ENCODE data around the gene PTRH1. TPM values are rescaled to one million over a fixed set of nuclear protein-coding genes. Genes with fewer than 3 reads are reported as not detected.

Gene PTRH1
- total and polyA plus RNA-seq, 2 of the 13 experiments (the other 11 are each of a cell fraction or from before 2014, with no cell fraction given): 4.0 to 10.4 TPM

DNA sequence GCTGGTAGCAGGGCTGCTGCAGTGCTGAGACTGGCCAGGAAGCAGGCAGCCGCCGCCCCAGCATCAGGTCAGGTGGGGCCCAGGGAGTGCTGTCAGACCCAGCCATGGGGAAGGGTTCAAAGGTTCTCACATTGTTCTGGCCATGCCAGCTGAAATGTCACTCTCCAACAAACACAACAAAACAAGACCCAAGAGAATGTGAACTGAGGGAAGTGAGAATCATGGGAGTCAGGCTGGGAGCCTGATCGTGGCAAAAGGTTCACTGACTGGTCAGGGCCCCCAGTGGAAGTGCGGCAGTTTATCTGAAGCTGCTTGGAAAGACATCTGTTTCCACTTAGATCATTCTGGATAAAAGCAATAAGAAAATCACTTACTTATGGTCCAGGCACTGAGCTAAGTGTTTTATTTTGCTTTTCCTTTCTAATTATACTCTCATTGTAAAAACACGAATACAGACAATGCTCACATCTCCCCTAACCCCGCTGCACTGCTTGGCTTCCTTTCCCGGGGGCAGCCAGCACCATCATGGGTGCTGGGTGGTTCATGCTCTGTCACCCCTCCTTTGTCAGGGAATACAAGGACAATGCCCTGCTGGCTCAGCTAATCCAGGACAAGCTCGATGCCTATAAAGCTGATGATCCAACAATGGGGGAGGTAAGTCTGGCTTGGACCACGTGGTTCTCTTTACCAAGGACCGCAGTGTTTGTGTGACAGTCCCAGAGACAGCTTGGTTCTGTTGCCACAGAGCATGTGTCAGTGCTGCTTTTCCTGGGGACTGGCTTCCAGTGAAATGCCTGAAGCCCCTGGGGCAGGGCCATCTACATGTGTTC is 50.6 kb downstream of the PTRH1 start (continued):
- TF ChIP-seq ZNF557 (CRISPR knock-in tag; IDR thresholded peaks at IDR 0.05) (no peak), MYNN (CRISPR knock-in tag; IDR thresholded peaks at IDR 0.05; ENCODE audit: low read depth) (no peak), HMGA1 (CRISPR knock-in tag; conservative IDR thresholded peaks at IDR 0.05) (no peak), NR2F6 (IDR thresholded peaks at IDR 0.05) (no peak), NR2F6 (CRISPR knock-in tag; IDR thresholded peaks at IDR 0.05) (peak; percentile 74), SSRP1 (CRISPR knock-in tag; IDR thresholded peaks at IDR 0.05) (no peak), TMF1 (CRISPR knock-in tag; IDR thresholded peaks at IDR 0.05; ENCODE audit: low read depth) (no peak), ZNF761 (CRISPR knock-in tag; conservative IDR thresholded peaks at IDR 0.05) (no peak), NCOA5 (CRISPR knock-in tag; IDR thresholded peaks at IDR 0.05) (no peak), ZFP90 (CRISPR knock-in tag; IDR thresholded peaks at IDR 0.05; ENCODE audit: borderline replicate concordance) (no peak), MZF1 (CRISPR knock-in tag; IDR thresholded peaks at IDR 0.05; ENCODE audit: borderline replicate concordance) (no peak), JDP2 (CRISPR knock-in tag; IDR thresholded peaks at IDR 0.05; ENCODE audit: borderline replicate concordance) (no peak), DR1 (CRISPR knock-in tag; IDR thresholded peaks at IDR 0.05) (no peak), PTBP1 (IDR thresholded peaks at IDR 0.05; ENCODE audit: low read depth, low read length, poor library complexity, severe bottlenecking) (no peak), KLF16 (CRISPR knock-in tag; IDR thresholded peaks at IDR 0.05) (no peak), SRSF1 (optimal IDR thresholded peaks at IDR 0.05; ENCODE audit: low read depth, low read length) (no peak), ZFP36L2 (CRISPR knock-in tag; IDR thresholded peaks at IDR 0.05) (no peak), IKZF1 (IDR thresholded peaks at IDR 0.05) (no peak), CENPT (CRISPR knock-in tag; IDR thresholded peaks at IDR 0.05; ENCODE audit: low read depth) (no peak)
- TF ChIP-seq, protein P1, sequence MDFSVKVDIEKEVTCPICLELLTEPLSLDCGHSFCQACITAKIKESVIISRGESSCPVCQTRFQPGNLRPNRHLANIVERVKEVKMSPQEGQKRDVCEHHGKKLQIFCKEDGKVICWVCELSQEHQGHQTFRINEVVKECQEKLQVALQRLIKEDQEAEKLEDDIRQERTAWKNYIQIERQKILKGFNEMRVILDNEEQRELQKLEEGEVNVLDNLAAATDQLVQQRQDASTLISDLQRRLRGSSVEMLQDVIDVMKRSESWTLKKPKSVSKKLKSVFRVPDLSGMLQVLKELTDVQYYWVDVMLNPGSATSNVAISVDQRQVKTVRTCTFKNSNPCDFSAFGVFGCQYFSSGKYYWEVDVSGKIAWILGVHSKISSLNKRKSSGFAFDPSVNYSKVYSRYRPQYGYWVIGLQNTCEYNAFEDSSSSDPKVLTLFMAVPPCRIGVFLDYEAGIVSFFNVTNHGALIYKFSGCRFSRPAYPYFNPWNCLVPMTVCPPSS (IDR thresholded peaks at IDR 0.05): no peak
- TF ChIP-seq, protein P2, sequence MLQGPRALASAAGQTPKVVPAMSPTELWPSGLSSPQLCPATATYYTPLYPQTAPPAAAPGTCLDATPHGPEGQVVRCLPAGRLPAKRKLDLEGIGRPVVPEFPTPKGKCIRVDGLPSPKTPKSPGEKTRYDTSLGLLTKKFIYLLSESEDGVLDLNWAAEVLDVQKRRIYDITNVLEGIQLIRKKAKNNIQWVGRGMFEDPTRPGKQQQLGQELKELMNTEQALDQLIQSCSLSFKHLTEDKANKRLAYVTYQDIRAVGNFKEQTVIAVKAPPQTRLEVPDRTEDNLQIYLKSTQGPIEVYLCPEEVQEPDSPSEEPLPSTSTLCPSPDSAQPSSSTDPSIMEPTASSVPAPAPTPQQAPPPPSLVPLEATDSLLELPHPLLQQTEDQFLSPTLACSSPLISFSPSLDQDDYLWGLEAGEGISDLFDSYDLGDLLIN (CRISPR knock-in tag; IDR thresholded peaks at IDR 0.05; ENCODE audit: borderline replicate concordance): no peak
- TF ChIP-seq, protein P3, sequence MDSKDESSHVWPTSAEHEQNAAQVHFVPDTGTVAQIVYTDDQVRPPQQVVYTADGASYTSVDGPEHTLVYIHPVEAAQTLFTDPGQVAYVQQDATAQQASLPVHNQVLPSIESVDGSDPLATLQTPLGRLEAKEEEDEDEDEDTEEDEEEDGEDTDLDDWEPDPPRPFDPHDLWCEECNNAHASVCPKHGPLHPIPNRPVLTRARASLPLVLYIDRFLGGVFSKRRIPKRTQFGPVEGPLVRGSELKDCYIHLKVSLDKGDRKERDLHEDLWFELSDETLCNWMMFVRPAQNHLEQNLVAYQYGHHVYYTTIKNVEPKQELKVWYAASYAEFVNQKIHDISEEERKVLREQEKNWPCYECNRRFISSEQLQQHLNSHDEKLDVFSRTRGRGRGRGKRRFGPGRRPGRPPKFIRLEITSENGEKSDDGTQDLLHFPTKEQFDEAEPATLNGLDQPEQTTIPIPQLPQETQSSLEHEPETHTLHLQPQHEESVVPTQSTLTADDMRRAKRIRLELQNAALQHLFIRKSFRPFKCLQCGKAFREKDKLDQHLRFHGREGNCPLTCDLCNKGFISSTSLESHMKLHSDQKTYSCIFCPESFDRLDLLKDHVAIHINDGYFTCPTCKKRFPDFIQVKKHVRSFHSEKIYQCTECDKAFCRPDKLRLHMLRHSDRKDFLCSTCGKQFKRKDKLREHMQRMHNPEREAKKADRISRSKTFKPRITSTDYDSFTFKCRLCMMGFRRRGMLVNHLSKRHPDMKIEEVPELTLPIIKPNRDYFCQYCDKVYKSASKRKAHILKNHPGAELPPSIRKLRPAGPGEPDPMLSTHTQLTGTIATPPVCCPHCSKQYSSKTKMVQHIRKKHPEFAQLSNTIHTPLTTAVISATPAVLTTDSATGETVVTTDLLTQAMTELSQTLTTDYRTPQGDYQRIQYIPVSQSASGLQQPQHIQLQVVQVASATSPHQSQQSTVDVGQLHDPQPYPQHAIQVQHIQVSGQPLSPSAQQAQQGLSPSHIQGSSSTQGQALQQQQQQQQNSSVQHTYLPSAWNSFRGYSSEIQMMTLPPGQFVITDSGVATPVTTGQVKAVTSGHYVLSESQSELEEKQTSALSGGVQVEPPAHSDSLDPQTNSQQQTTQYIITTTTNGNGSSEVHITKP (CRISPR knock-in tag; IDR thresholded peaks at IDR 0.05; ENCODE audit: low read depth): 0 out of 2 replicates have a peak, but pooled peaks have one; percentile 37
- TF ChIP-seq, protein P4, sequence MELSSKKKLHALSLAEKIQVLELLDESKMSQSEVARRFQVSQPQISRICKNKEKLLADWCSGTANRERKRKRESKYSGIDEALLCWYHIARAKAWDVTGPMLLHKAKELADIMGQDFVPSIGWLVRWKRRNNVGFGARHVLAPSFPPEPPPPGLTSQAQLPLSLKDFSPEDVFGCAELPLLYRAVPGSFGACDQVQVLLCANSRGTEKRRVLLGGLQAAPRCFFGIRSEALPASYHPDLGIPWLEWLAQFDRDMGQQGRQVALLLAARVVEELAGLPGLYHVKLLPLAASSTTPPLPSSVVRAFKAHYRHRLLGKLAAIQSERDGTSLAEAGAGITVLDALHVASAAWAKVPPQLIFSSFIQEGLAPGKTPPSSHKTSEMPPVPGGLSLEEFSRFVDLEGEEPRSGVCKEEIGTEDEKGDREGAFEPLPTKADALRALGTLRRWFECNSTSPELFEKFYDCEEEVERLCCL (CRISPR knock-in tag; IDR thresholded peaks at IDR 0.05; ENCODE audit: borderline replicate concordance): no peak
